T-helper 17 cell (primary cell): Measurements from ENCODE around the gene YAE1. TPM values are rescaled to one million over a fixed set of nuclear protein-coding genes. Genes with fewer than 3 reads are reported as not detected.
"Not testable (repeated sequence)": the region's sequence is repeated elsewhere in the genome, so short reads cannot be mapped to it uniquely, and the experiment has no call there.

Source experiments
- ATAC-seq: fragments of 150-1000 bp; cut with Tn5 transposase; 2 replicates; pipeline ENCODE4 v1.10.0; 2021; ENCODE audit warnings: mild to moderate bottlenecking, moderate library complexity
- DNase-seq, 3 donors: peaks; one replicate each; pipeline versions ENCODE4 v3.0.0 to v3.0.0-alpha.2; 2020 to 2021
- H3K9me3 ChIP-seq: one replicate; pipeline ENCODE4 v1.7.0; 2013; ENCODE audit warnings: low read length, mild to moderate bottlenecking; ENCODE audit not compliant: control insufficient read depth, poor library complexity, severe bottlenecking
- H3K27ac Mint-ChIP-seq: one replicate; pipeline ENCODE4 v1.8.0; 2022; ENCODE audit warnings: mild to moderate bottlenecking, moderate library complexity, mixed read lengths
- H3K27me3 Mint-ChIP-seq: one replicate; pipeline ENCODE4 v1.8.0; 2022; ENCODE audit warnings: mixed read lengths
- H3K36me3 Mint-ChIP-seq: one replicate; pipeline ENCODE4 v1.8.0; 2022; ENCODE audit warnings: low read depth, mixed read lengths
- H3K4me1 Mint-ChIP-seq: one replicate; pipeline ENCODE4 v1.8.0; 2022; ENCODE audit warnings: mild to moderate bottlenecking, mixed read lengths
- H3K4me3 Mint-ChIP-seq: one replicate; pipeline ENCODE4 v1.8.0; 2022; ENCODE audit warnings: mild to moderate bottlenecking, moderate library complexity, mixed read lengths
- total RNA-seq, 4 donors: library from RNA in 2 of 4; stranded (reverse) in 2 of 4; gene quantifications; one replicate each; pipeline ENCODE4 v1.2.3 and lab custom pipeline; 2022 to 2026

YAE1 gene
- total RNA-seq, 2 donors from 2014 or later, result 3.7 to 6.6 TPM

DNA sequence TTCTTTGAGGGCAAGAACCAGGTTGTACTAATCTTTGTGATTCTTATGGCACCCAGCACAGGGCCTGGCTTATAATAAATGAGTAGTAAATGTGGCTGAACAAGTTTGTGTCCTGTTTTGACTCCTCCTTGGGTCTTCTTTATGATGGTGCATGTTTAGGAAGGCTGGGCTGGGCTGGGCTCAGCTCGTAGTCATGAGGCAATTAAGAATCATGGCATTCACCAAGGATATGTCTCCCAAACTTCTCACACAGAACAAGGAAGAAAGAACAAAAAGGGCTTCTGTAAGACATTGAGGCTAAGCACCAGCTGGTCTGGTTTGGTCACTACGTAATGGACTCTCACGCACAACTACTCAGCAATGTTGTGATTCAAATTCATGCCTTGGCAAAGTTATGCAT lies 30.5 kb upstream of the YAE1 start:
- Mint-ChIP-seq H3K4me3 (no peak overlapping the region), H3K36me3 (no peaks in the 10 kb centered on the region), H3K27me3 (peaks cover 51% of the 10 kb centered on the region), H3K27ac (no peak overlapping the region), H3K4me1 (peaks cover 4% of the 10 kb centered on the region)
- no peak for ATAC-seq
- no peaks in the 10 kb centered on the region for H3K9me3 ChIP-seq
- DNase-seq, result no peak

DNA sequence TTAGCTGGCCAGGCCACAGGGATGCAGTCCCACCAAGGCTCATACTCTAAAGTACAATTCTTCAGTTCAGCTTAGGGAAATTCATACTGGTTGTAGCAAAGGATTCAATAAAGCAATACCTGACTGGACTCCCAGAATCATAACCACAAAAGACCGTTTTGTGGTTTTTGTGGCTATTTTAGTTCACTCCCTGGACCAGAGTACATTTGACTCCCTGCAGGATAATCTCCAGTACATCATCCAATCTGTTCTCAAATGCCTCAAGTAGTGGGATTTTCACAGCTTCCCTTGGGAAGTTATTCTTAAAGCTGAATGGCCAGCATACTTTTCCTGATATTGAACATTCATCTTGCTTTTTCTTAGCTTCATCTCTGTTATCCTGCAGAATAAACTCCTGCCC lies 29.3 kb upstream of the YAE1 start:
- ATAC-seq, result no peak
- Mint-ChIP-seq H3K36me3 (no peaks in the 10 kb centered on the region), H3K27me3 (peaks cover 46% of the 10 kb centered on the region), H3K4me3 (no peak overlapping the region), H3K4me1 (peaks cover 4% of the 10 kb centered on the region), H3K27ac (no peak overlapping the region)
- DNase-seq, result no peak
- H3K9me3 ChIP-seq, result no peaks in the 10 kb centered on the region

DNA sequence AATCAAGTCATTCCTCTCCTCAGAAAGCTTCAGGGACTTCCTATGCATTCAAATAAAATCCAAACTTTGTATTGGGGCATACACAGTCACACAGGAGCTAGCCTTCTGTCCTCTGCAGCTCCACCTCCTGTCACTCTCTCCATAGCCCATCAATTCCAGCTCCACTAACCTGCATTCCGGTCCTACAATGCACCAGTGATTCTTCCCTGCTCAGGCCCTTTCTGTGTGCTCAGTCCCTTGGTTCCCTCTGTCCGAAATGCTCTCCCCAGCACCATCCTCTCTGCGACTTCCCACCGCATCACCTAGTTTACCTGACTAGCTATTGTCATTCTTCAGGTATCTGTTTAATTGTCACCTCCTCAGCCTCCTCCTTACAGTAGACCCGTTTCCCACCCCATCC lies 26.4 kb upstream of the YAE1 start:
- H3K4me3 Mint-ChIP-seq, result no peak overlapping the region
- H3K36me3 Mint-ChIP-seq, result no peaks in the 10 kb centered on the region
- ATAC-seq (no peak), DNase-seq (no peak)
- H3K27me3 Mint-ChIP-seq, result peaks cover 40% of the 10 kb centered on the region
- H3K9me3 ChIP-seq, result no peaks in the 10 kb centered on the region
- H3K4me1 Mint-ChIP-seq, result peaks cover 4% of the 10 kb centered on the region
- no peak overlapping the region for H3K27ac Mint-ChIP-seq

DNA sequence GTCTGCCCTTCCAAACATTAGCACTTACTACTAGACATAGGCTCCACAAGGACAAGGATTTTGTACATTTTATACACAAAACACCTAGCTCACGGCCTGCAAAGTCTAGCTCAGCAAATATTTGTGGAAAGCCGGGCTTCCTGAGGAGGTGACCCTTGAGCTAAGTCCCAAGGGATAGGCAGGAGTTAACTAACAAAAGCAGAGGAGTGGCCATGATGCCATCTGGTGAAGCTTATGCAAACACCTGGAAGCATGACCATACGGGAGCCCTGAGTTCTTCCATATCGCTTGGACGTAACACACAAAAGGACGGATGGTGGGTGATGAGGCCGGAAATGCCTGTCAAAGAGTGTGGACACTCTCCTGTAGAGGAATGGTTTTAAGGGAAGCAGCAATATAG lies 25.9 kb upstream of the YAE1 start:
- Mint-ChIP-seq H3K36me3 (no peaks in the 10 kb centered on the region), H3K27ac (no peak overlapping the region), H3K4me1 (peaks cover 4% of the 10 kb centered on the region), H3K27me3 (peaks cover 35% of the 10 kb centered on the region), H3K4me3 (no peak overlapping the region)
- no peaks in the 10 kb centered on the region for H3K9me3 ChIP-seq
- no peak for DNase-seq
- ATAC-seq, result no peak

DNA sequence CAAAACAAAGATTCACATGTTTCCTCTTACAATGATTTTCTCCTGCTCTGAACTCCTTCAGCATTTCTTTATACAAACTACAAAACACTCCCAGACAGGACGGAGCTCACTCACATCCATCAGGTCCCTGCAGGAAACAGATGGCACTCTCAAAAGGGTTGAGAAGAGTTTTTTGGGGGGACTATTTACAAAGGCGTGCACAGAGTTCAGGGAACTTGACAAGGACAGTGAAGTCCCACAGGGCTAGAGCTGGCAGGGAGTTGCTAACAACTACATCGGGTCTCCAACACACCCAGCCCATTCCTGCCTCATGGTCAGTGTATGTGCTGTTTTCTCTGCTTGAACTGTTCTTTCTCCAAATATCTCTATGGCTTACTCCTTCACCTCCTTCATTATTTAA lies 24.7 kb upstream of the YAE1 start:
- ATAC-seq (no peak), DNase-seq (no peak)
- no peaks in the 10 kb centered on the region for H3K36me3 Mint-ChIP-seq
- H3K27ac Mint-ChIP-seq, result no peak overlapping the region
- H3K9me3 ChIP-seq, result no peaks in the 10 kb centered on the region
- H3K27me3 Mint-ChIP-seq, result peaks cover 23% of the 10 kb centered on the region
- H3K4me3 Mint-ChIP-seq, result no peak overlapping the region
- H3K4me1 Mint-ChIP-seq, result peaks cover 4% of the 10 kb centered on the region

DNA sequence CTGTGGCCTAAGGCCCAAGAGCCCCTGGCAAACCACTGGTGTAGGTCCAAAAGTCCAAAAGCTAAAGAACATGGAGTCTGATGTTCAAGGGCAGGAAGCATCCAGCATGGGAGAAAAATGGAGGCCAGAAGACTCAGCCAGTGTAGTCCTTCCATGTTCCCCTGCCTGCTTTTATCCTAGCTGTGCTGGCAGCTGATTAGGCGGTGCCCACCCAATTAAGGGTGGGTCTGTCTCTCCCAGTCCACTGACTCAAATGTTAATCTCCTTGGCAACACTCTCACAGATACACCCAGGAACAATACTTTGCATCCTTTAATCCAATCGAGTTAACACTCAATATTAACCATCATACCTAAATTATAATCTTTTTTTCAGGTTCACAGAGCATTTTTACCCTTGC lies 21.4 kb upstream of the YAE1 start:
- not testable (repeated sequence) for H3K27ac Mint-ChIP-seq, DNase-seq, H3K36me3 Mint-ChIP-seq, H3K4me1 Mint-ChIP-seq, ATAC-seq, H3K9me3 ChIP-seq, H3K4me3 Mint-ChIP-seq
- peaks cover 20% of the 10 kb centered on the region for H3K27me3 Mint-ChIP-seq

DNA sequence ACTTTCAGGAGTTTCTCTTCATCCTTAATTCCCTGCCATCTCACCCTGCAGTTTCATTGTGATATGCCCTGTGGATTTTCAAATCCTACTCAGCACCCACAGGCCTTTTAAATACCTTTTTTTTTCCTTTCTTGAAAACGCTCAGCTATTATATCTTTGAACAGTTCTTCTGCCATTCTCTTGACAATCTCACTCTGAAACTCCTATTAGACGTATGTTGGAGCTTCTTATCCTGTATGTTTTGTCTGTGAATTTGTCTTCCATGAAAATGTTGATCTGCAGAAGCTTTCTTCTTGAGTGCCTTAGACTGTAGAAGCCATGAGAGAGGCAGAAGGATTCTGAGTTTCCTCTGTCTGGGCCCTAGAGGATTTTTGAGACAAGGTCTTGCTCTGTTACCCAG lies 18.9 kb upstream of the YAE1 start:
- no peaks in the 10 kb centered on the region for H3K9me3 ChIP-seq
- no peak overlapping the region for H3K27ac Mint-ChIP-seq
- H3K4me1 Mint-ChIP-seq, result peaks cover 2% of the 10 kb centered on the region
- peaks cover 21% of the 10 kb centered on the region for H3K27me3 Mint-ChIP-seq
- ATAC-seq, result no peak
- DNase-seq, result no peak
- no peak overlapping the region for H3K4me3 Mint-ChIP-seq
- peaks cover 5% of the 10 kb centered on the region for H3K36me3 Mint-ChIP-seq

DNA sequence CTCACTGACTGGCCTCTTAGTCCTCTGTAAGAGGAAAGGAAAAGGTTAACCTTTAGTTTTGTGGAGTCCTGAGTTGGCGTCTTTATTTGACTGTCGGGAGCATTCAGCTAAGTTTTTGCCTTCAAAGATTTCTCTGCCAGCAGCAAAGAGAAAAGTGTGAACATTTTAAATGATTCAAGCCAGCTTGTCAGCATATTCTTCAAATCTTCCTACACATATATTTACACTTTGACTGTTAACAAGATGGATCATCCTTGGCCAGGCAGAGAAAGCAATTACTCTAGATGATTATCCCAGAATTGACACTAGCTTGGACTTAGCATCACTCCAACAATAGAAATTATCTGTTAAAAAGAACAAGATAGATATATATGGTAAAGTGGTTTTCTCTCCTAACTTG lies 15.8 kb upstream of the YAE1 start:
- Mint-ChIP-seq H3K36me3 (peaks cover 8% of the 10 kb centered on the region), H3K27ac (no peak overlapping the region), H3K27me3 (peaks cover 32% of the 10 kb centered on the region), H3K4me1 (peaks cover 2% of the 10 kb centered on the region), H3K4me3 (no peak overlapping the region)
- no peaks in the 10 kb centered on the region for H3K9me3 ChIP-seq
- DNase-seq, result no peak
- ATAC-seq, result no peak

DNA sequence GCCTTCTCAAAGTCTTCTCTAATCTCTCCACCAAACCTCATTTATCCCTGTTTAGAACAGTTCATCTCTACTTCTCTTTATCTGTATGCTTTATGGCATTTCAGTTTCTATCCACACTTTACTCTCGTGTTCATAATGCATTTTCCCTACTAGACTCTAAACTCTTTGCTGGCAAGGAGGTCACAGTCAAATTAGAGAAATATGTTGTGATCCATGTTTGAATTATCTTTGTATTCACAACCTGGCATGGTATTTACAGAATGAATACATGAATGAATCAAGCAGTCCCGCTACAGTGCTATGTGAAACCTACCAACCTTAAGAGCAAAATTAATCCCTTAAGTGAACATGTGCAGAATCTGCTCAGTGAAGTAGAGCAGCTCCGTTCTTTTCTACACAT lies 12.8 kb upstream of the YAE1 start:
- Mint-ChIP-seq H3K4me1 (peaks cover 2% of the 10 kb centered on the region), H3K4me3 (no peak overlapping the region), H3K36me3 (peaks cover 3% of the 10 kb centered on the region), H3K27me3 (peaks cover 56% of the 10 kb centered on the region), H3K27ac (no peak overlapping the region)
- DNase-seq (no peak), ATAC-seq (no peak)
- H3K9me3 ChIP-seq, result no peaks in the 10 kb centered on the region

DNA sequence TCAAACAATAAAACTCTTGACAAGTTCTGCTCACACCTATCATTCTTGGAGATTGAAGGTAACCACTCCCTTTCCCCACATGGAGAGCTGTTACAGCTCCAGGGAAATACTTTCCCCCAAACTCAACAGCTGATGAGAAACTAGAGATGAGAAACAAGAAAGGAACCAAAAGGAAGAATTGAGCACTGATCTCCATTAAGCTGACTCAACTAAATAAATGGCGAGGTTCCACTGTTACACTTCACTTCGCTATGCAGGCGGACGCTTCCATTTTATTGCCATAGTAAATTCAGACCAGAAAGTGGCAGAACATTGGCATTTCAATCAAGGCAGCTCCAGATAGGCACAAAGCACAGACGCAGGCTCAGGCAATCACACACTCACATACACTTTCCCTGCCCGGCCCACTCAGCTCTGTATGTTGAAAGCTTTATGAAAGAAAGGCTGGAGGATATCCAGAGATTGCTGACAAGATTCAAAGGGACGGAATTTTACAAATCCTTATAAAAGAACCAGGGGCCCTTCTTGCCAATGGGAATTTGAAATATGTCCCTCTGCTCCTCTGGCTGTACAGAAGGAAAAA lies 11.5 kb upstream of the YAE1 start:
- Mint-ChIP-seq H3K4me1 (peaks cover 2% of the 10 kb centered on the region), H3K27ac (no peak overlapping the region), H3K36me3 (peaks cover 3% of the 10 kb centered on the region), H3K27me3 (peaks cover 59% of the 10 kb centered on the region), H3K4me3 (no peak overlapping the region)
- no peaks in the 10 kb centered on the region for H3K9me3 ChIP-seq
- DNase-seq, result no peak
- ATAC-seq, result no peak

DNA sequence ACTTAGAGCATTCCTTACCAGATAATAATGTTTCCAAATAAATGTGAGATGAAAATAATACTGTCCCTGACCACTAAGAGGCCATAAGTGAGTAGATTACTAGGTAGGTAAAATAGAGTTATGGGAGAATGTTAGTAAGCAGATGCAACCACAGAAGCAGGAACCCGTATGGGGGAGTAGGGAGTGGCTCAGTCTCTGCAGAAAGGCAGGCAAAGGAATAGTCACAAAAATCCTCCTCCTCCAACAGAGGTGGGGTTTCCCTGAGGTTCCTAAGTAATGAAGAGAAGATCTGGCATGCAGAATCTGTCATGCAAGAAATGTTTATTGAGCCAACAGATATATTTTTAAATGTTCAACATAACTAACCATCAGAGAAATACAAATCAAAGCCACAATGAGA lies 9.0 kb upstream of the YAE1 start:
- Mint-ChIP-seq H3K4me1 (no peaks in the 10 kb centered on the region), H3K4me3 (no peak overlapping the region), H3K36me3 (peaks cover 3% of the 10 kb centered on the region), H3K27ac (no peak overlapping the region), H3K27me3 (peaks cover 64% of the 10 kb centered on the region)
- DNase-seq (no peak), ATAC-seq (no peak)
- no peaks in the 10 kb centered on the region for H3K9me3 ChIP-seq

DNA sequence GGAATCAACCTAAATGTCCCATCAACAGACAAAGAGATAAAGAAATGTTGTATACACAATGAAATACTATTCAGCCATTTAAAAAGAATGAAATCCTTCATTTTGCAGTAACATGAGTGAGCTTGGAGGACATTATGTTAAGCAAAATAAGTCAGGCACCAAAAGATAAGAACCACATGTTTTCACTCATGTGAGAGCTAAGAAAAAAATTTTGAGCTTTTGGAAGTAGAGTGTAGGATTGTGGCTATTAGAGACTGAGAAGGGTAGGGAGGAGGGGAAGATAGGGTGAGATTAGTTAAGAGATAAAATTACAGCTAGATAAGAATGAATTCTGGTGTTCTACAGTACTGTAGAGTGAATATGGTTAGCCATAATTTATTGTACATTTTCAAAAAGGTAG lies 8.3 kb upstream of the YAE1 start:
- Mint-ChIP-seq H3K27ac (no peak overlapping the region), H3K4me3 (no peak overlapping the region), H3K36me3 (peaks cover 3% of the 10 kb centered on the region), H3K27me3 (peaks cover 64% of the 10 kb centered on the region), H3K4me1 (no peaks in the 10 kb centered on the region)
- ATAC-seq, result no peak
- H3K9me3 ChIP-seq, result no peaks in the 10 kb centered on the region
- DNase-seq, result no peak

DNA sequence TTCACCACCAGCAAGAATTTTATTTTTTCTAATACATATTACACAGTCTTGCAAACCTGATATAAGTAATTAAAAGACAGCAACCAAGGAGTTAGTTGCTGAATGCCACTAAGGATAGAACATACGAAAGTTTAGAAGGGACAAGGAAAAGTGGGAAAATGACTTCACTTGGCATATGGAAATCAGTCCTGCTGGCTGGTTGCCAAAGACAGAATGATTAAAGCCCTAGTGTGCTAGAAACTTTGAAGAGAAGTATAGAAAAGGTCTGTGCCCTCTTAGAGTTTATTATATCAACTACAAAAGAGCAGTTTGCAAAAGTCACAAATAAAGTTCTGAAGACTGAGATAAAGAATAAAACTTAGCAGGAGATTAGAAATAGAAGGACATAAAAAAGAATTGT lies 5.8 kb upstream of the YAE1 start:
- DNase-seq (no peak), ATAC-seq (no peak)
- peaks cover under 1% of the 10 kb centered on the region for H3K4me1 Mint-ChIP-seq
- no peaks in the 10 kb centered on the region for H3K36me3 Mint-ChIP-seq
- no peaks in the 10 kb centered on the region for H3K9me3 ChIP-seq
- H3K27ac Mint-ChIP-seq, result no peak overlapping the region
- H3K4me3 Mint-ChIP-seq, result no peak overlapping the region
- peaks cover 43% of the 10 kb centered on the region for H3K27me3 Mint-ChIP-seq

DNA sequence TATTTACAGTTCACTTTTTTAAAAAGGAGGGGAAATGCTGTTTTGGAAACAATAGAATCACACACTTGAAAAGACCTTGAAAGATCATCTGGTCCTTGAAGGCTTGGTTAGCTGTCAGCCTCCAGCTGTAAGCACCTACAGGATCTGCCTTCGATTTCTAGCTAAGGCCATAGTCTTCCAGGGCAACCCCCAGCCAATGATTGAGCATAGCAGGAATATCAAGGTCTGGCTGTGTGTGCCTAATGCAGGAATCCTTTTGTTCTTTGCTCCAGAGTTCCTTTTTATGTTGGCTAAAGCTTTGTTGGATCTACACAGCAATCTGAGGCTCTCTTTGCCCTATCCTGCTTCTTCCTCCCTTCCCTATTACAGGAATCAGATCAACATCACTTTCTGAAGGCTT lies 5.2 kb upstream of the YAE1 start:
- ATAC-seq (no peak), DNase-seq (no peak)
- Mint-ChIP-seq H3K4me3 (no peak overlapping the region), H3K27me3 (peaks cover 42% of the 10 kb centered on the region), H3K4me1 (peaks cover 6% of the 10 kb centered on the region), H3K36me3 (no peaks in the 10 kb centered on the region), H3K27ac (no peak overlapping the region)
- H3K9me3 ChIP-seq, result no peaks in the 10 kb centered on the region
